Measurements from ENCODE around the gene SEMA5A. TPM values are rescaled to one million over a fixed set of nuclear protein-coding genes. Genes with fewer than 3 reads are reported as not detected.

SEMA5A gene
- total and polyA plus RNA-seq, 8 donors, result 18.2 to 29.5 (median 20.8) TPM

GRCh38 chr5:9460885-9461645 is 84.8 kb downstream of the SEMA5A start:
- H3K36me3 ChIP-seq, result no peaks in the 10 kb centered on the region

GRCh38 chr5:9456435-9457042 is 89.3 kb downstream of the SEMA5A start:
- Histone ChIP-seq H3K9me3 (peaks cover 0 to 1% of the 10 kb centered on the region in 2 donors), H3K4me1 (no peaks in the 10 kb centered on the region), H3K36me3 (no peaks in the 10 kb centered on the region), H3K27me3 (no peaks in the 10 kb centered on the region), H3K27ac (no peak overlapping the region), H3K4me3 (no peak overlapping the region)
- DNase-seq (no peak), ATAC-seq (no peak)
- no peak for TF ChIP-seq CTCF (IDR thresholded peaks at IDR 0.05)
- intact Hi-C loops (cut with DNase I), result no loop called here

More at GRCh38 chr5:9460885-9461645, 84.8 kb downstream of the SEMA5A start:
- ATAC-seq, result no peak
- DNase-seq, result no peak
- TF ChIP-seq CTCF (IDR thresholded peaks at IDR 0.05), result no peak
- intact Hi-C loops (cut with DNase I), result no loop called here
- Histone ChIP-seq H3K9me3 (peaks cover 0 to 1% of the 10 kb centered on the region in 2 donors), H3K27me3 (no peaks in the 10 kb centered on the region), H3K4me3 (no peak overlapping the region), H3K27ac (no peak overlapping the region), H3K4me1 (no peaks in the 10 kb centered on the region)

DNA sequence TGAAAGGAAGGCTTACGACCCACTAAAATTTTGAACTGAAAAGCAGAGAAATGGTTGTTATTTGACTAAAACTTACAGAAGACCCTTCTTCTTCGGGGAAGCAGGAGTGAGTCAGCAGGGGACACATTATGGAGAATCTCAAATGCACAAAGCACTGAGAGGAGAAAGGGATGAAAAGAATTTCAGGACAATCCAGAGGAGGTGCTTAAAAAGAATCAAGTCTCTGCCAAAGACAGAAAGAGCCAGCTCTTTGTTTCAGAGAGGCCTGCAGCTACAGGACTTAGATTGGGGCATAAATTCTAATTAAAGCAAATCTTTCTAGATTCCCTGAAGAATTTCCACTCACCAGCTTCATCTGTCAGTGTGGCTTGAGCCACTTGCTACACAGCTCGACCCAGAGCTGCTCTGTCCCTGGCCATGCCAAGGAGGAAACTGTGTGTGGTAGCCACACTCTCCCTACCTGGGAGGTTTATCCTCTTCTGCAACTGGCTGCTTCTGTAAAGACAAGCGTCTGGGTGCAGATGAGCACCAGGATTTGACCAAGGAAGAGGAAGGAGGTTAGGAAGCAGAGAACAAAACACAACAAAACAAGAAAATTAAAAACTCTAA is 89.9 kb downstream of the SEMA5A start:
- Histone ChIP-seq H3K4me1 (no peaks in the 10 kb centered on the region), H3K36me3 (no peaks in the 10 kb centered on the region), H3K9me3 (peaks cover 0 to 1% of the 10 kb centered on the region in 2 donors), H3K4me3 (no peak overlapping the region), H3K27me3 (no peaks in the 10 kb centered on the region), H3K27ac (no peak overlapping the region)
- TF ChIP-seq CTCF (IDR thresholded peaks at IDR 0.05), result no peak
- ATAC-seq (no peak), DNase-seq (no peak)
- intact Hi-C loops (cut with DNase I), result no loop called here

GRCh38 chr5:9454491-9454890 is 91.4 kb downstream of the SEMA5A start:
- TF ChIP-seq CTCF (IDR thresholded peaks at IDR 0.05), result no peak
- Histone ChIP-seq H3K36me3 (no peaks in the 10 kb centered on the region), H3K27me3 (no peaks in the 10 kb centered on the region), H3K27ac (no peak overlapping the region), H3K9me3 (no peaks in the 10 kb centered on the region), H3K4me3 (no peak overlapping the region), H3K4me1 (no peaks in the 10 kb centered on the region)
- ATAC-seq, result no peak
- intact Hi-C loops (cut with DNase I), result no loop called here
- DNase-seq, result no peak

- no peak for TF ChIP-seq CTCF (IDR thresholded peaks at IDR 0.05)
- no peak for ATAC-seq
- no peaks in the 10 kb centered on the region for H3K9me3 ChIP-seq
- H3K4me3 ChIP-seq, result no peak overlapping the region
- DNase-seq, result no peak
- H3K36me3 ChIP-seq, result no peaks in the 10 kb centered on the region
- no peaks in the 10 kb centered on the region for H3K4me1 ChIP-seq
- intact Hi-C loops (cut with DNase I), result no loop called here
- no peaks in the 10 kb centered on the region for H3K27me3 ChIP-seq
- no peak overlapping the region for H3K27ac ChIP-seq
Observed at GRCh38 chr5:9454012-9454481, 91.8 kb downstream of the SEMA5A start.
